Endothelial cell of umbilical vein (primary cell): ENCODE data around the gene STT3B. TPM values are rescaled to one million over a fixed set of nuclear protein-coding genes. Genes with fewer than 3 reads are reported as not detected.

Experiments used
- BruUV-seq: library from RNA; stranded (reverse); fragments of 400-500 nt; replicated peaks from 2 replicates; lab custom pipeline; 2021; lab: Mats Ljungman, UMichigan
- CTCF ChIA-PET: fragments of 300-600, 350-600 bp; sonication (Branson Sonifier 250); formaldehyde crosslinking; loops from one replicate; lab custom pipeline; 2021; ENCODE audit warnings: antibody characterized with exemption, inconsistent platforms; lab: Charles Lee
- POLR2A ChIA-PET: fragments of 300-600, 350-600 bp; sonication (Branson Sonifier 250); formaldehyde crosslinking; loops from one replicate; lab custom pipeline; 2021; ENCODE audit warnings: antibody characterized with exemption, inconsistent platforms; lab: Charles Lee
- DNase-seq: peaks from one replicate; pipeline ENCODE4 v3.0.0-alpha.2; 2011; ENCODE audit warnings: low read depth, low spot score
- FAIRE-seq: peaks from 2 replicates; lab custom pipeline; 2011; peaks lifted over from hg19 to GRCh38; lab: Jason Lieb, UNC
- H2AFZ ChIP-seq: 2 replicates; pipeline ENCODE4 v1.6.0; 2012; ENCODE audit warnings: low read depth, low read length, control low read depth, inconsistent platforms
- H3K27ac ChIP-seq: 2 replicates; pipeline ENCODE4 v1.5.1; 2011; ENCODE audit warnings: low read depth, mild to moderate bottlenecking, control low read depth, low read length, moderate library complexity; ENCODE audit not compliant: insufficient read depth
- H3K27me3 ChIP-seq, 2 experiments: 2 replicates each; pipeline versions ENCODE4 v1.6.0 to v1.6.1; 2011; ENCODE audit warnings: low read length in 2 of 2, mixed read lengths in 1 of 2; ENCODE audit not compliant: control insufficient read depth in 2 of 2, insufficient read depth in 2 of 2
- H3K36me3 ChIP-seq, 2 experiments: 2 replicates in 1 of 2; 3 replicates in 1 of 2; pipeline ENCODE4 v1.5.1; 2011; ENCODE audit warnings: low read length in 2 of 2, mild to moderate bottlenecking in 1 of 2, moderate library complexity in 1 of 2; ENCODE audit not compliant: control insufficient read depth in 2 of 2, insufficient read depth in 2 of 2; ENCODE audit errors: extremely low read depth in 1 of 2
- H3K4me1 ChIP-seq: 3 replicates; pipeline ENCODE4 v1.5.1; 2011; ENCODE audit warnings: mild to moderate bottlenecking, low read length; ENCODE audit not compliant: control insufficient read depth, insufficient read depth; ENCODE audit errors: extremely low read depth
- H3K4me2 ChIP-seq: 2 replicates; pipeline ENCODE4 v1.6.1; 2011; ENCODE audit warnings: low read length, control low read depth, mixed read lengths; ENCODE audit not compliant: insufficient read depth
- H3K4me3 ChIP-seq, 3 experiments: fragments of 200-600 bp in 1 of 3; sonication (generic), shearing (Covaris generic) in 1 of 3; replicated peaks in 1 of 3; 2 replicates each; pipeline ENCODE4 v1.5.1; 2011 to 2016; ENCODE audit warnings: control low read depth in 3 of 3, low read length in 3 of 3, mild to moderate bottlenecking in 2 of 3, inconsistent platforms in 1 of 3, low read depth in 1 of 3, moderate library complexity in 1 of 3; ENCODE audit not compliant: insufficient read depth in 1 of 3
- H3K79me2 ChIP-seq: 2 replicates; pipeline ENCODE4 v1.6.0; 2012; ENCODE audit warnings: low read length, inconsistent platforms; ENCODE audit not compliant: control insufficient read depth, insufficient read depth
- H3K9ac ChIP-seq: replicated peaks from 2 replicates; pipeline ENCODE3; 2011; ENCODE audit warnings: low read length, control low read depth; ENCODE audit not compliant: insufficient read depth; ENCODE audit errors: extremely low read depth
- H3K9me1 ChIP-seq: replicated peaks from 3 replicates; pipeline ENCODE4 v1.6.0; 2011; ENCODE audit warnings: mild to moderate bottlenecking, low read length; ENCODE audit not compliant: control insufficient read depth, insufficient read depth; ENCODE audit errors: extremely low read depth
- H3K9me3 ChIP-seq: replicated peaks from 2 replicates; pipeline ENCODE4 v1.5.1; 2012; ENCODE audit warnings: low read length, inconsistent platforms; ENCODE audit not compliant: control insufficient read depth, insufficient read depth
- H4K20me1 ChIP-seq: replicated peaks from 2 replicates; pipeline ENCODE3; 2011; ENCODE audit warnings: mild to moderate bottlenecking, low read length; ENCODE audit not compliant: control insufficient read depth, insufficient read depth; ENCODE audit errors: extremely low read depth
- EZH2 ChIP-seq: IDR thresholded peaks from 2 replicates; pipeline ENCODE4 v1.6.1; 2012; ENCODE audit warnings: borderline replicate concordance, low read depth, mild to moderate bottlenecking, moderate library complexity, low read length, inconsistent platforms; ENCODE audit not compliant: severe bottlenecking
- FOS ChIP-seq: IDR thresholded peaks from 2 replicates; pipeline ENCODE4 v1.6.1; 2011; ENCODE audit warnings: mild to moderate bottlenecking, low read length, moderate library complexity, borderline replicate concordance; ENCODE audit not compliant: insufficient read depth
- GATA2 ChIP-seq: IDR thresholded peaks from 2 replicates; pipeline ENCODE4 v1.7.0; 2011; ENCODE audit warnings: low read depth, mild to moderate bottlenecking, moderate library complexity, mixed read lengths, low read length; ENCODE audit not compliant: insufficient read length, insufficient read depth
- JUN ChIP-seq: IDR thresholded peaks from 2 replicates; pipeline ENCODE4 v1.6.1; 2011; ENCODE audit warnings: borderline replicate concordance, low read depth; ENCODE audit not compliant: insufficient read length, insufficient read depth
- MYC ChIP-seq: IDR thresholded peaks from one replicate; pipeline ENCODE4 v1.6.1; 2011; ENCODE audit warnings: mild to moderate bottlenecking, low read depth, low read length
- POLR2A ChIP-seq: IDR thresholded peaks from 2 replicates; pipeline ENCODE4 v1.6.1; 2012; ENCODE audit warnings: low read depth, mild to moderate bottlenecking, control low read depth, low read length
- POLR2AphosphoS5 ChIP-seq: IDR thresholded peaks from 2 replicates; pipeline ENCODE4 v1.6.1; 2012; ENCODE audit warnings: low read depth, mild to moderate bottlenecking, control low read depth, low read length, moderate library complexity; ENCODE audit not compliant: insufficient read depth
- dilution Hi-C: fragments of 300-500 bp; cut with MboI; formaldehyde crosslinking; loops from one replicate; pipeline ENCODE4 v1.15.0; 2019; ENCODE audit warnings: low sequenced_read_pairs; ENCODE audit not compliant: extremely low pct_ligation_motif_present
- intact Hi-C: fragments of 100-400 bp; cut with micrococcal nuclease; formaldehyde crosslinking; loops from one replicate; pipeline ENCODE4 v1.10.0; 2022
- polyA plus RNA-seq, 4 experiments: library from polyadenylated mRNA; depleted of rRNA in 3 of 4; stranded (reverse) in 3 of 4; unstranded in 1 of 4; fragments of >200 nt; gene quantifications; 2 replicates each; pipeline versions ENCODE4 v1.2.1 to v1.2.3, GENCODE V29; 2011 to 2012; ENCODE audit warnings: missing spikeins in 1 of 4
- total RNA-seq: library from RNA; stranded (reverse); gene quantifications from 2 replicates; pipeline ENCODE4 v1.2.3, GENCODE V29; 2021
- TF ChIP-seq, protein P1 (sequence below): IDR thresholded peaks from 2 replicates; pipeline ENCODE4 v1.6.1; 2011; ENCODE audit not compliant: insufficient read depth, insufficient read length
- TF ChIP-seq, protein P2 (sequence below), 2 donors: IDR thresholded peaks; 1 replicate in 1 of 2; 2 replicates in 1 of 2; pipeline ENCODE4 v1.5.1; 2011; ENCODE audit warnings: low read length in 2 of 2, mild to moderate bottlenecking in 2 of 2, moderate library complexity in 2 of 2, control low read depth in 1 of 2, inconsistent platforms in 1 of 2, low read depth in 1 of 2; ENCODE audit not compliant: insufficient read depth in 1 of 2; ENCODE audit errors: extremely low read depth in 1 of 2

Gene STT3B
- total and polyA plus RNA-seq, 2 donors (not counting 3 experiments of a cell fraction or from before 2014, with no cell fraction given), result 56.4 to 113 TPM

DNA sequence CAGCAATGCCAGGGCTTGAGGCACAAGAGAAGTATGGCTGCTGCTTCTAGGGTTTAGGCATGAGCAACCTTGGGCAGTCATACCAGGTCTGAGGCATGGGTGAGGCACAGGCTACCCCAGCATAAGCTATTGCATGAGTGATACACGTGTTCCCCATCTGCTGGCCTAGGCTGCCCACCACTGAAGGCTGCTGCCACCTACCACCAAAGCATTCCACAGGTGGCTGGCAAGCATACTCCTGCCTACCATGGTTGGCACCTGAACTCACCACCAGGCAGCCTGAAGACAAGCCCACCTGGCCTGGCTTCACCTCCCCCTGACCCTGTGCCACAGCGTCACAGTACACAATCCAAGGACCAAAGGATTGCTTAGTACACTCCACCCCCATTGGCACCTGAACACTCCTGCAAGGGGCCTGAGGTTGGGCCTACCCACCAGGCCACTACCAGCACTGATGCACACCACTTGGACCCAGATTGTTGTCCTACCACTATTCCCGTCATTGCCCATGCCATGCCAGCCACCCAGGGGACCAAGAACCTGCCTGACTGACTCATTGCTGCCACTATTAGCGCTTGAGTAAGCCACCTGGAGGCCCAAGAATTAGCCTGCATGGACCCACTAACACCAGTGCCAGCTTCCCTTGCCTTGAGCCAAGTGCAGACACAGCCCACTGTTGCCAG, 115.7 kb downstream of the STT3B start:
- H3K27ac ChIP-seq, result no peak overlapping the region
- no peak overlapping the region for H3K9ac ChIP-seq
- no TSS peak for BruUV-seq
- intact Hi-C loops, result no loop called here
- H3K4me1 ChIP-seq, result no peaks in the 10 kb centered on the region
- no peaks in the 10 kb centered on the region for H3K9me1 ChIP-seq
- H2AFZ ChIP-seq, result no peak overlapping the region
- H3K9me3 ChIP-seq, result no peaks in the 10 kb centered on the region
- no peaks in the 10 kb centered on the region for H3K79me2 ChIP-seq
- POLR2A ChIA-PET, result no interaction called here
- dilution Hi-C loops, result no loop called here
- CTCF ChIA-PET, result no interaction called here
- DNase-seq, result no peak
- no peaks in the 10 kb centered on the region for H4K20me1 ChIP-seq
- H3K4me3 ChIP-seq, result no peak overlapping the region
- H3K4me2 ChIP-seq, result no peak overlapping the region
- peaks cover 0 to 6% of the 10 kb centered on the region in 2 experiments for H3K36me3 ChIP-seq
- no peak for TF ChIP-seq POLR2AphosphoS5
- TF ChIP-seq POLR2A, result no peak
- no peak for TF ChIP-seq FOS
- TF ChIP-seq GATA2, result no peak
- TF ChIP-seq MYC, result no peak
- no peak for TF ChIP-seq EZH2
- TF ChIP-seq, protein P1, sequence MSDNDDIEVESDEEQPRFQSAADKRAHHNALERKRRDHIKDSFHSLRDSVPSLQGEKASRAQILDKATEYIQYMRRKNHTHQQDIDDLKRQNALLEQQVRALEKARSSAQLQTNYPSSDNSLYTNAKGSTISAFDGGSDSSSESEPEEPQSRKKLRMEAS, result no peak
- TF ChIP-seq, protein P2, sequence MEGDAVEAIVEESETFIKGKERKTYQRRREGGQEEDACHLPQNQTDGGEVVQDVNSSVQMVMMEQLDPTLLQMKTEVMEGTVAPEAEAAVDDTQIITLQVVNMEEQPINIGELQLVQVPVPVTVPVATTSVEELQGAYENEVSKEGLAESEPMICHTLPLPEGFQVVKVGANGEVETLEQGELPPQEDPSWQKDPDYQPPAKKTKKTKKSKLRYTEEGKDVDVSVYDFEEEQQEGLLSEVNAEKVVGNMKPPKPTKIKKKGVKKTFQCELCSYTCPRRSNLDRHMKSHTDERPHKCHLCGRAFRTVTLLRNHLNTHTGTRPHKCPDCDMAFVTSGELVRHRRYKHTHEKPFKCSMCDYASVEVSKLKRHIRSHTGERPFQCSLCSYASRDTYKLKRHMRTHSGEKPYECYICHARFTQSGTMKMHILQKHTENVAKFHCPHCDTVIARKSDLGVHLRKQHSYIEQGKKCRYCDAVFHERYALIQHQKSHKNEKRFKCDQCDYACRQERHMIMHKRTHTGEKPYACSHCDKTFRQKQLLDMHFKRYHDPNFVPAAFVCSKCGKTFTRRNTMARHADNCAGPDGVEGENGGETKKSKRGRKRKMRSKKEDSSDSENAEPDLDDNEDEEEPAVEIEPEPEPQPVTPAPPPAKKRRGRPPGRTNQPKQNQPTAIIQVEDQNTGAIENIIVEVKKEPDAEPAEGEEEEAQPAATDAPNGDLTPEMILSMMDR (IDR thresholded peaks at IDR 0.05; ENCODE audit: extremely low read depth in 1 of 2, insufficient read depth in 1 of 2, low read depth in 1 of 2, low read length in 2 of 2), result no peak
- TF ChIP-seq JUN, result no peak
- no peak for FAIRE-seq
- no peaks in the 10 kb centered on the region for H3K27me3 ChIP-seq
